Neuronal stem cell (in vitro differentiated cells): ENCODE results near the gene AMMECR1.

Experiments used
- DNase-seq: peaks from one replicate; pipeline ENCODE4 v3.0.0-alpha.2; 2013; ENCODE audit warnings: low spot score
- H2AFZ ChIP-seq: one replicate; pipeline ENCODE4 v1.6.1; 2013; ENCODE audit warnings: mild to moderate bottlenecking, low read length, inconsistent platforms
- H2AK5ac ChIP-seq: 2 replicates; pipeline ENCODE4 v1.6.1; 2013; ENCODE audit warnings: low read depth, mild to moderate bottlenecking, inconsistent platforms, low read length, moderate library complexity, mixed read lengths
- H2BK120ac ChIP-seq: 2 replicates; pipeline ENCODE4 v1.6.1; 2013; ENCODE audit warnings: low read depth, mild to moderate bottlenecking, inconsistent platforms, low read length, moderate library complexity, mixed read lengths
- H2BK12ac ChIP-seq: one replicate; pipeline ENCODE4 v1.6.1; 2013; ENCODE audit warnings: low read length, inconsistent platforms
- H2BK15ac ChIP-seq: 2 replicates; pipeline ENCODE4 v1.6.1; 2013; ENCODE audit warnings: mild to moderate bottlenecking, low read length, inconsistent platforms, mixed read lengths
- H2BK5ac ChIP-seq: one replicate; pipeline ENCODE4 v1.6.1; 2013; ENCODE audit warnings: inconsistent platforms, mild to moderate bottlenecking, low read length, moderate library complexity
- H3K14ac ChIP-seq: one replicate; pipeline ENCODE4 v1.6.1; 2013; ENCODE audit warnings: low read length, inconsistent platforms
- H3K18ac ChIP-seq: 2 replicates; pipeline ENCODE4 v1.6.1; 2013; ENCODE audit warnings: low read length, inconsistent platforms
- H3K23ac ChIP-seq: 2 replicates; pipeline ENCODE4 v1.6.1; 2013; ENCODE audit warnings: low read depth, mild to moderate bottlenecking, mixed read lengths, low read length, inconsistent platforms; ENCODE audit not compliant: poor library complexity
- H3K27ac ChIP-seq: replicated peaks from 3 replicates; pipeline ENCODE4 v1.5.1; 2013; ENCODE audit warnings: low read length, inconsistent platforms
- H3K27me3 ChIP-seq, 3 experiments: 2 replicates each; pipeline ENCODE4 v1.6.1; 2013; ENCODE audit warnings: low read length in 3 of 3, mild to moderate bottlenecking in 2 of 3, inconsistent platforms in 1 of 3, low read depth in 1 of 3, mixed read lengths in 1 of 3, moderate library complexity in 1 of 3; ENCODE audit not compliant: control insufficient read depth in 3 of 3, insufficient read depth in 3 of 3
- H3K36me3 ChIP-seq, 2 donors: replicated peaks in 1 of 2; 2 replicates each; pipeline ENCODE4 v1.6.1; 2013; ENCODE audit warnings: low read length in 2 of 2; ENCODE audit not compliant: control insufficient read depth in 2 of 2, insufficient read depth in 2 of 2
- H3K4ac ChIP-seq: 2 replicates; pipeline ENCODE4 v1.6.1; 2013; ENCODE audit warnings: inconsistent platforms, mild to moderate bottlenecking, low read length, moderate library complexity
- H3K4me1 ChIP-seq, 2 donors: 1 replicate in 1 of 2; 2 replicates in 1 of 2; pipeline ENCODE4 v1.6.1; 2013; ENCODE audit warnings: low read length in 2 of 2, low read depth in 1 of 2; ENCODE audit not compliant: control insufficient read depth in 2 of 2, insufficient read depth in 1 of 2
- H3K4me2 ChIP-seq: one replicate; pipeline ENCODE4 v1.6.1; 2013; ENCODE audit warnings: mild to moderate bottlenecking, low read length, inconsistent platforms; ENCODE audit not compliant: insufficient read depth, poor library complexity, severe bottlenecking
- H3K4me3 ChIP-seq, 2 donors: 2 replicates each; pipeline ENCODE4 v1.5.1; 2013; ENCODE audit warnings: low read length in 2 of 2, mild to moderate bottlenecking in 2 of 2, inconsistent platforms in 1 of 2, moderate library complexity in 1 of 2
- H3K79me1 ChIP-seq: one replicate; pipeline ENCODE4 v1.6.1; 2013; ENCODE audit warnings: low read depth, mild to moderate bottlenecking, inconsistent platforms, low read length, moderate library complexity
- H3K9ac ChIP-seq: one replicate; pipeline ENCODE4 v1.6.1; 2013; ENCODE audit warnings: mild to moderate bottlenecking, low read depth, low read length, inconsistent platforms; ENCODE audit not compliant: poor library complexity
- H3K9me3 ChIP-seq, 2 donors: replicated peaks in 1 of 2; 2 replicates each; pipeline versions ENCODE3 to v1.6.1; 2013; ENCODE audit warnings: low read length in 2 of 2, mild to moderate bottlenecking in 2 of 2, inconsistent platforms in 1 of 2, low read depth in 1 of 2, mixed read lengths in 1 of 2, moderate library complexity in 1 of 2; ENCODE audit not compliant: control insufficient read depth in 2 of 2, insufficient read depth in 1 of 2
- H4K8ac ChIP-seq: one replicate; pipeline ENCODE4 v1.6.1; 2013; ENCODE audit warnings: low read depth, mild to moderate bottlenecking, inconsistent platforms, low read length, moderate library complexity
- H4K91ac ChIP-seq: one replicate; pipeline ENCODE4 v1.6.1; 2013; ENCODE audit warnings: low read length, low read depth, mild to moderate bottlenecking, inconsistent platforms; ENCODE audit not compliant: poor library complexity
- WGBS, 2 donors: extraction: QIAGEN DNeasy Blood & Tissue Kit; methylation state at CpG; one replicate each; pipeline ENCODE4 v1.1.7; 2013; ENCODE audit warnings: missing lambda C conversion rate in 2 of 2, mixed read lengths in 1 of 2; ENCODE audit not compliant: insufficient read length in 2 of 2, insufficient replicate concordance in 1 of 2; ENCODE audit errors: extremely low coverage in 2 of 2; 5-methylcytosine and 5-hydroxymethylcytosine counted together

The AMMECR1 gene

DNA sequence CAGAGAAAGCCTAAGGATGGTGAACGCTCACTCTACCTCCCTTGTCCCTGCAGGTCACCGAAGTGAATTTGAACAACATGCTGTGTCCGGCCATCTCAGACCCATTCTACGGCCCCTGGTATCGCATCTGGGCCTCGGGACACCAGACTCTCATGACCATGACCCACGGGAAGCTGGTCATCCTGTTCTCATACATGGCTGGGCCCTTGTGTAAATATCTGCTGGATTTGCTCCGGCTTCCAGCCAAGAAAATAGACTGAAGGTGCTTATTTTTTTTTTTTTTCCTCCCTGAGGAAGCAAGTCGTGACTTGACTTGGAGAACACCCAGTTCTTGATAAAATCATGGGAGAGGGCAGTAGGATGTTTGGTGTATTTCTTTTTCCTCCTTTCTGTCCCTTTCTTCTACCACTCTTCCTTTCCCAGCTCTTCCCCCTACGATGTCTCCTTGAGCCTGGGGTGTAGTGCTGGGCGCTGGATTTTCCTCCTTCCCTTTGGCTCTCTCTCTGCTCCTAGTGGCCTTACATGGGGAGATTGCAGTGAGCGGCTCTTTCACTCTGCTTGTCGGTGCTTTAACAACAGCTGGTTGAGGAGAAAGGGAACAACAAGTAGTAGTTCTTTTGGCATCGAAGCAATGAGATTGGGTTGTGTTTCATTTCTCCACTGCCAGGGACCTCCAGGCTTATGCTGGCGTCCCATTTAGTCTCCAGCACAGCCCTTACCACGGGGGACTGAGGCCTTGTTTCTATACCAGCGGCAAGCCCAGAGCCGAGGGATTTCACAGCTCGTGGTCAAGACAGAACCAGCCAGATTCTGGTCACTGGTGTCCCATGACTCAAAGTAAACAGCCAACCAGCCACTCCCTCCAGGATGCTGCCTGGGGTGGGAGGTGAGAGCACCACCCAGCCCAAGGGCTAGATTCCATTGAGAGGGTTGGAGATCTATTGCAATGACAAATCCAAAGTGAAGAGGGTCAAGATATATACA, 144.4 kb downstream of the AMMECR1 start:
- no peak overlapping the region for H2BK120ac ChIP-seq
- H2BK5ac ChIP-seq, result no peak overlapping the region
- H3K27ac ChIP-seq, result no peak overlapping the region
- H3K4me3 ChIP-seq, result no peak overlapping the region
- no peak overlapping the region for H3K4me2 ChIP-seq
- no peak overlapping the region for H2AFZ ChIP-seq
- H2BK12ac ChIP-seq, result no peak overlapping the region
- no peaks in the 10 kb centered on the region for H3K27me3 ChIP-seq
- no CpG with 5 or more reads among the region's 19 CpGs for WGBS, 2 donors
- H3K4ac ChIP-seq, result no peak overlapping the region
- no peak overlapping the region for H2BK15ac ChIP-seq
- no peak overlapping the region for H4K8ac ChIP-seq
- no peaks in the 10 kb centered on the region for H3K4me1 ChIP-seq
- no peak overlapping the region for H3K18ac ChIP-seq
- no peak overlapping the region for H4K91ac ChIP-seq
- H2AK5ac ChIP-seq, result no peak overlapping the region
- no peak overlapping the region for H3K9ac ChIP-seq
- no peak overlapping the region for H3K23ac ChIP-seq
- H3K79me1 ChIP-seq, result peaks cover 4% of the 10 kb centered on the region
- H3K9me3 ChIP-seq, result no peaks in the 10 kb centered on the region
- no peak overlapping the region for H3K14ac ChIP-seq
- no peak for DNase-seq
- H3K36me3 ChIP-seq, result peaks cover 0 to 8% of the 10 kb centered on the region in 2 donors

GRCh38 chrX:110172215-110172614, 145.7 kb downstream of the AMMECR1 start:
- H3K23ac ChIP-seq, result no peak overlapping the region
- WGBS, 2 donors, result no CpG with 5 or more reads among the region's 10 CpGs
- peaks cover 0 to 8% of the 10 kb centered on the region in 2 donors for H3K36me3 ChIP-seq
- H2AFZ ChIP-seq, result no peak overlapping the region
- peaks cover 3% of the 10 kb centered on the region for H3K79me1 ChIP-seq
- no peak overlapping the region for H3K27ac ChIP-seq
- no peak overlapping the region for H3K18ac ChIP-seq
- no peak overlapping the region for H3K14ac ChIP-seq
- H3K27me3 ChIP-seq, result no peaks in the 10 kb centered on the region
- no peak overlapping the region for H2BK15ac ChIP-seq
- no peak overlapping the region for H3K9ac ChIP-seq
- no peak overlapping the region for H2BK12ac ChIP-seq
- H2BK120ac ChIP-seq, result no peak overlapping the region
- no peak overlapping the region for H3K4me3 ChIP-seq
- no peaks in the 10 kb centered on the region for H3K4me1 ChIP-seq
- DNase-seq, result no peak
- no peak overlapping the region for H3K4me2 ChIP-seq
- H3K4ac ChIP-seq, result no peak overlapping the region
- H3K9me3 ChIP-seq, result no peaks in the 10 kb centered on the region
- no peak overlapping the region for H2BK5ac ChIP-seq
- no peak overlapping the region for H2AK5ac ChIP-seq
- no peak overlapping the region for H4K8ac ChIP-seq
- H4K91ac ChIP-seq, result no peak overlapping the region

- H3K23ac ChIP-seq, result no peak overlapping the region
- DNase-seq, result no peak
- no peak overlapping the region for H4K91ac ChIP-seq
- no peak overlapping the region for H2AFZ ChIP-seq
- no peak overlapping the region for H2BK120ac ChIP-seq
- H4K8ac ChIP-seq, result no peak overlapping the region
- no peak overlapping the region for H2BK15ac ChIP-seq
- no peak overlapping the region for H3K4me3 ChIP-seq
- no peak overlapping the region for H3K14ac ChIP-seq
- no peak overlapping the region for H3K4ac ChIP-seq
- no peaks in the 10 kb centered on the region for H3K4me1 ChIP-seq
- WGBS, 2 donors, result no CpG with 5 or more reads among the region's 5 CpGs
- H3K79me1 ChIP-seq, result peaks cover 3% of the 10 kb centered on the region
- no peaks in the 10 kb centered on the region for H3K27me3 ChIP-seq
- no peak overlapping the region for H3K9ac ChIP-seq
- H3K9me3 ChIP-seq, result no peaks in the 10 kb centered on the region
- peaks cover 0 to 8% of the 10 kb centered on the region in 2 donors for H3K36me3 ChIP-seq
- no peak overlapping the region for H2AK5ac ChIP-seq
- H2BK12ac ChIP-seq, result no peak overlapping the region
- H3K4me2 ChIP-seq, result no peak overlapping the region
- H2BK5ac ChIP-seq, result no peak overlapping the region
- H3K18ac ChIP-seq, result no peak overlapping the region
- no peak overlapping the region for H3K27ac ChIP-seq
These were observed 146.4 kb downstream of the AMMECR1 start for GRCh38 chrX:110171442-110171841.

- Histone ChIP-seq H2BK5ac (no peak overlapping the region), H2AFZ (no peak overlapping the region), H3K4me2 (no peak overlapping the region), H2BK15ac (no peak overlapping the region), H3K27ac (no peak overlapping the region), H3K27me3 (no peaks in the 10 kb centered on the region), H3K36me3 (peaks cover 0 to 5% of the 10 kb centered on the region in 2 donors), H4K91ac (no peak overlapping the region), H3K9me3 (no peaks in the 10 kb centered on the region), H3K23ac (no peak overlapping the region), H3K79me1 (no peaks in the 10 kb centered on the region), H3K4me1 (no peaks in the 10 kb centered on the region), H2BK120ac (no peak overlapping the region), H3K4me3 (no peak overlapping the region), H2AK5ac (no peak overlapping the region), H3K9ac (no peak overlapping the region), H3K4ac (no peak overlapping the region), H2BK12ac (no peak overlapping the region), H3K18ac (no peak overlapping the region), H3K14ac (no peak overlapping the region), H4K8ac (no peak overlapping the region)
- WGBS, 2 donors, result no CpG with 5 or more reads among the region's 3 CpGs
- no peak for DNase-seq
These were observed 147.9 kb downstream of the AMMECR1 start for GRCh38 chrX:110170029-110170428.
